ENCODE results near the gene LGALS9. TPM values are rescaled to one million over a fixed set of nuclear protein-coding genes. Genes with fewer than 3 reads are reported as not detected.
"Not testable (repeated sequence)": the region's sequence is repeated elsewhere in the genome, so short reads cannot be mapped to it uniquely, and the experiment has no call there.

LGALS9 gene
- total RNA-seq, 1 donor from 2014 or later = 1.9 TPM

DNA sequence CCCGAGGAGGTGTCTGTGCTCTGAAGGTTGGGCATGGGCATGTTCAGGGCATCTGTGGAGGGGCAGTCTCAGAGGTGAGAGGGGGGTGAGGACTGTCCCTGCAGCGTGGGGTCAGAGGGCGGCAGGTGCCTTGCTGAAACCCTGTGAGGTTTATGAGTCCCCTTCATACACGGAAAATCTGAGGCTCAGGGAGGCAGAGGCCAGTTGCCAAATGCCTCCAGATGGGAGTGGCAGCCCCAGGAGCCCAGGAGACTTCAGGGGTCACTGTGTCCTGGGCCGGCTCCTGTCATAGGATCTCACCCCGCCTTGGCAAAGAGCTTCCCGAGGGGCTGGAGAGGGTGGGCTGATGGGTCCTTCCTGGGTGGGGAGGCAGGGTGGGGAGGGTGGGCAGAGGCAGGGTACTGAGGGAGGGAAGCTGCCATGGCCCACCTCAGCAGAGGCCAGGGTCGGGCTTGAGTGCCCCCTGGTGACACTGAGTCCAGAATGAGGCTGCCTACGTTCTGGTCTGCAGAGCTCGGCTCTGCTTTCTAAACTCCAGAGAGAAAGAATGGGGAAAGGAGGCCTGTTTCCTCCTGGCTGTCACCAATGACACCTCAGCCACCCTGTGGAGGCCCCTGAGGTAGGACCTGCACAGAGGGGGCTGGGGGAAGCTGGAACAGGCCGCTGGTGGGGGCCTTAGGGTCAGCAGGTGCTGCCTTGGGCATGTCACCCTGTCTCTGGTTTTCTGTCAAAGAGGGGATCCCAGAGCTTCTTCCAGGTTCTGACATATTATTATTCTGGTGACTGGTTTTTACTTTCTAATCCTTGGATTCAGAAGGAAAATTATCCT, 1.1 kb downstream of the LGALS9 start:
- DNase-seq = no peak

DNA sequence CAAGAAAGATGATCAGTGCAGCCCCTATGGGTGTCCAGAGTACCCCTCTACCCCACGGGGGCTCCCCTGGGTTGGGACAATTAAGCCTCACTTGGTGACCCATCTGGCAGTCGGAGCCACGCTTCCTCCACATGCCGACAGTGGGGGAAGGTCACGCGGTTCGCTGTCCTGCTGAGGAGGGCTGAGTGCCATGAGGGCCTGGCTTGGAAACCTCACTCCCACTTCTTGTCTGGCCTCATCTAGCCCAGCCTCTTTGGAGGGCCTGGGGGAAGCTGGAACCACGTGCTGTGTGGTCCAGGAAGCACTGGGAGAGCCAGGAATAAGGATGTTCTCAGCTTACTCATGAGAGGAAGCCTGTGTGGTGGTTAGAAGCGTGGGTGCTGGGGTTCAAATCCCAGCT, 1.8 kb downstream of the LGALS9 start:
- DNase-seq = not testable (repeated sequence)

DNA sequence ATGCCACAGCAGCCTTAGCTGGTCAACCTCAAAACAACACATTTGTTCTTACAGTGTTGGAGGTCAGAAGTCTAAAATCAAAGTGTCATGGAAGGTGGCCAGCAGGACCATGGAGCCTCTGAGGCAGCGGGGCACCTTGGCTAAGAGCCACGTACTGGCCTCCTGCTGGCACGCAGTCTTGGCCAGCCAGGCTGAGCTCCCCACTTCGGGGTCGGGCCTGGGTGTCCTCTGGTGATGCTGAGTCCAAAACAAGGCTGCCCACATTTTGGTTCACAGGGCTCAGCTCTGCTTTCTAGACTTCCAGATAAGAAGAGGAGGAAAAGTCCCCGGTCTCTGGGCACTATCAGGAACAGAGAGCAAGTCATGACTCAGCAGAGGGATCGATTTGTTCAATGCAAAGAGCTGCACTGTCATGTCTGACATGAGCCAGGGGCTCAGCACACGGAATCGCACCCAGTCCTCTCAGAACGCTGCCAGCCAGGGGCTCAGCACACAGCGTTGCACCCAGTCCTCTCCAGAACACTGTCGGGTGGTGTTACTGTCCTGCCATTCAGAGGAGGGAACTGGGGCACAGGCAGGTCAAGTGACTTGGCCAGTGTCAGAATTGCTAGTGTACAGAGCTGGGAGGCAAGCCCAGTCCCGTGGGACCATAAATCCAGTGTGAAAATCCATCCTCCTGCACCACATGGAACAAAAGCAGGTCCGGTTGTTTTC, 2.5 kb downstream of the LGALS9 start:
- DNase-seq = no peak

DNA sequence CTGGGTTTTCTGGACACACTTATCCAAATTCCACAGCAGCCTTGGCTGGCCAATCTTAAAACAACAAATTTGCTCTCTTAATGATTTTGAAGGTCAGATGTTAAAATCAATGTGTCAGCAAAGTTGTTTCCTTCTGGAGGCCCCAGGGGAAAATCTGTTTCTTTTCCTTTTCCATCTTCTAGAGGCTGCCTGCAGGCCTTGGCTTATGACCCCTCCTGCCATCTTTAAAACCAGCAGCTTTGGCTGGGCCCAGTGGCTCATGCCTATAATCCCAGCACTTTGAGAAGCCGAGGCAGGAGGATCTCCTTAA, 3.0 kb downstream of the LGALS9 start:
- no peak for DNase-seq

DNA sequence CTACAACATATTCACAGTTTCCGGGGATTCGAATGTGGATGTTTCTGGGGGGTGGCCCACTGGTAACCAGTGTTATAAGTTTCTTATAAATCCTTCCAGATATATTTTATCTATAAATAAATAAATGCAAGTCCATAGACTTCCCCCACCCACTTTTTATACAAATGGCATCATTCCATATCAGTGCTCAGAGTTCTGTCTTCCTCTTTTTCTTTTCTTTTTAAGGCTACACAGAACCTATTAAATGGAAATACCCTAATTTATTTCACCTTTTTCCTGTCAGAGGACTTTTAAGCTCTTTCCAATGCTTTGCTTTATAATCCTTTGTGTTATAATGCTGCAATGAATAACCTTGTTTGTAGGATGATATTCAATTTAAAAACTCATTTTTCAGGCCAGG, 3.8 kb downstream of the LGALS9 start:
- DNase-seq = no peak

DNA sequence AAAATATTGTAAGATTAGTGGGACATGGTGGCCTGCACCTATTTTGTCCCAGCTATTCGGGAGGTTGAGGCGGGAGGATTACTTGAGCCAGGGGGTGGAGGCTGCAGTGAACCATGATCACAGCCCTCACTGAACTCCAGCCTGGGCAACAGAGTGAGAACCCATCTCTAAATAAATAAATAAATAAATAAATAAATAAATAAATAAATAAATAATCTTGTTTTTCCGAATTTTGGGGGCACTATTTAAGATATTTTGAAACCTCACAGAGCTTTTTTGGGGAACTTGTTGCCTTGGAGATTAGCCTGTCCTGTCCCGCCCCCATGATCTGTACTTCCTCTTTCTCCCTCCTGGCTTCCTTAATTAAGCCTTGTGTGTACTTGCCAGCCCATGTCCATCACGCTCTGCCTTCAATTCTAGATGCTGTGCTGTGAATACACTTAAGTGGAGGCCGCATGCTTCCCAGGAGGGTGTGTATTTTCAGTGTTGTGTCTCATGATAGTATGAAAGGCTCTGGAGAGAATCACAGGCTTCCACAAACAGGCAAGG, 4.4 kb downstream of the LGALS9 start:
- DNase-seq = no peak

DNA sequence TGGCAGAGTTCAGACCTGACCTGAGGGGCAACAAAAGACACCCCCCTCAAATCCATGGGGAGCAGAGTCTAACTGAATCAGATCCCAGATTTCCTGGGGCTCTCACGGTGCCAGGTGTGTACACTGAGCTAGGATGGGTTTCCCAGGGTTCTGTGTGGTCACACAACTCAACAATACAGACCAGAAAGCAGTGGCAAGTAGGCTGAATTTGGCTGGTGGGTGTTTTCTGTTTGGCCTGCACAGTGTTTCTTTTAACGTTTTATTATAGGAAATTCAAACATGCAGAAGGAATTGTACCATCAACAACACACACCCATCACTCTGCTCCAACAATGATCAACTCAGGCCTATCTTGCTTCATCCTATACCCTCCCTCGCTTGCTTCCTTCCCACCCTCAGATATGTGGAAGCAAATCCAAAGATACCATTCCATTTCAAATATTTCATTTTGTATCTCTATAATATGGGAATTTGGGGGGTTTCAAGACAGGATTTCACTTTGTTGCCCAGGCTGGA, 5.1 kb downstream of the LGALS9 start:
- DNase-seq = not testable (repeated sequence)

DNA sequence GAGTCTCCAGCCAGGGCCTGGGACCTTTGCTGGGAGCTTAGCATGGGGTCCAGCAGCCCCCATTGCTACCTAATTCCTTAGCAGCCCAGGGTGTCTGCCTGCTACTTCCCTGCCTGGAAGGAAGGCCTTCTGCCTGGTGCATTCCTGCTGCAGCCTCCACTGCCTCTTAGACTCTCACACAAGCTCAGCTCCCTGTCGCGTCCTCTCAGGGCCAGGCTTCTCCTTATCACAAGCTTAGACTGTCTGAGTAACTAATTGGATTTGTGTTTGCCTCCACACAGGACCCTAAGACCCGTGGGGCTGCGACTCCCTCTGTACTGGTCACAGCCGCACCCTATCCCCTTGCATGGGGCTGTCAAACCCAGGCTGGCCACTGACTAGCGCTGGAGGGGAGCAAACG, 6.8 kb downstream of the LGALS9 start:
- DNase-seq = not testable (repeated sequence)

DNA sequence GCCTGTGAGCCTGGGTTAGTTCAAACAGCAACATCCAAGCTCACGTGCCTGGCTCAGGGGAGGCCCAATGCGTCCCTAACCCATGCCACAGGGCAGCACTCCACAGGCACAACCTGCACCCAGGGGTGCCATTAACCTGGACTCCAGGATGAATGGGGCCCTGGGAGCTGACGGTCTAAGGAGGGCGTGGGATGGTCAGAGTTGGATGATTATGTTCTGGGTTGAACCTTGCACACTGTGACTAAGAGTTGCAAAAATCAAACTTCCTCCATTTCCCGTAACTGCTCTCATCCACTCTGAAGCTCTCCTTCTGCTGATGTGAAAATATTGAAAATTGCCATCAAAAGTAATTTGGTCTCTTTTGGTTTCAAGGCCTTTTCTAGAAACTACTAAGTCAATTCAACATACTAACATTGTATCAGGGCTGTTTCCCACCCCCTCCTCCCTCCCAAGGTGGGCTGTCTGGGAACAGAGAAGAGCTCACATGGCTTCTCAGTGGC, 7.5 kb downstream of the LGALS9 start:
- DNase-seq = not testable (repeated sequence)

DNA sequence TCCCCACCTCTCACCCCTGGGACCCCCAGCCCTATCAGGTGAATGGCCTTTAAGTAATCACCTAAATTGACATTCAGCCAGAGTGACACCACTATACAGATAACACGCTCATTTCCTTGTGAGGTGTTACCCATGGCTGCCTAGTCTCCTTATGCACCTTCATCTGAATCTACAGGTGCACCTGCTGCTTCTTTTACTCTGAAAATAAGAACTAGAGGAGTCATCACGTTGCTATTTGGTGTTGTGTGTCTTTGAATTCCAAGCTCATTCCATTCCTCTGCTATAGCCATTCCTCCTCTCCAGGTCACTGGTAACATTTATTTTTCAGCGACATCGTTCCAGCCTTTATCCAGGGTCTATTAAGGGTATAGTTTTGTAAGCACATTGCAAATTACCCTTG, 9.8 kb downstream of the LGALS9 start:
- DNase-seq = no peak

DNA sequence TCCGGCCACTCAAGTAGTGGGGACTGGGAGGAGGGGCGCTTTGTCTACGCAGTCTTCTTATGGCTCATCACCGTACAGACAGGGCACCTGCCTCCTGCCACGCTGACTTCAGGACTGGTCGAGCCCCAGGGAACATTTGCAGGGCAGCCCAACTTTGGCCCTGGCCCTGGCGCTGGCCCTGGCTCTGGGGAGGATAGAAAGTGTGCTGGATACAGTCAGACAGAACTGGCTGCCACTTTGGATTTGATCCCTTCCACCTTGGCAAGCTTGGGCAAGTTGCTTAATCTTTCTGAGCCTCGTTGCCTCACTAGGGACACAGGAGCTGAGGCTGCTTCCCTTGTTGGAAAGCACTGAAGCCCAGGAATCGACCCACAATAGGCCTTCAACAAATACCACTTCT, 13.6 kb downstream of the LGALS9 start:
- DNase-seq = no peak

DNA sequence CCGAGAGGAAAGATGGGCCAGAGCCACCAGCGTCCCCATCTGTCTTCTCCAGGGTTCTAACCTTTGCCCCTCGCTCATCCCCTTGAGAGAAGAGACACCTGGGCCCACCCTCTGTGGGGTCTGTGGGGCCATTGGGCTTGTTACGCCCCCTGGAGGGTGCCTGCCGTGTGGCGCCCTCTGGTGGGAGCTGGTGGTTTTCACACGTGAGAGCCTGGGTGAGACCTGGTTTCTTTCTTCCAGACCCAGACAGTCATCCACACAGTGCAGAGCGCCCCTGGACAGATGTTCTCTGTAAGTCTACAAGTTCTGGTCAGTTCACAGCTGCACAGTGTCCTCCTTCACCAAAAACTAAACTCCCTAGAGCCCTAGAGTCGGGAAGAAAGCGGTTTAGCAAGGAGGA, 14.6 kb downstream of the LGALS9 start:
- DNase-seq = not testable (repeated sequence)

DNA sequence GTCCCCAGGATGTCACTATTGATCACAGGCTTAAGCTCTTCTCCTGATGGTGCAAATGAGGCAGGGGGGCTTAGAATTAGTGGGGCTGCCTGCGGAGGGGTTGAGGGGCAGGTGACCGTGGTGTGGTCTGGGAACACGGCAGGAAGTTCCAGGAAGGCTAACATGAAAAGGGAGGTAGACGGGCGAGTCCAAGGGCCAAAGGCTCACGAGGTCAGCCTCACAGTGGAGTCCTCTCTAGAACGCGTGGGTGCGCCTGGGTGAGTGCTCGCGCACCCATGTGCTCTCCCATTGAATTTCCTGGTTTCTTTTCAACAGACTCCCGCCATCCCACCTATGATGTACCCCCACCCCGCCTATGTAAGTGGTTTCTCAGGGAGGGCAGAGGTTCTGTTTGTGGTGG, 15.2 kb downstream of the LGALS9 start:
- DNase-seq = no peak

DNA sequence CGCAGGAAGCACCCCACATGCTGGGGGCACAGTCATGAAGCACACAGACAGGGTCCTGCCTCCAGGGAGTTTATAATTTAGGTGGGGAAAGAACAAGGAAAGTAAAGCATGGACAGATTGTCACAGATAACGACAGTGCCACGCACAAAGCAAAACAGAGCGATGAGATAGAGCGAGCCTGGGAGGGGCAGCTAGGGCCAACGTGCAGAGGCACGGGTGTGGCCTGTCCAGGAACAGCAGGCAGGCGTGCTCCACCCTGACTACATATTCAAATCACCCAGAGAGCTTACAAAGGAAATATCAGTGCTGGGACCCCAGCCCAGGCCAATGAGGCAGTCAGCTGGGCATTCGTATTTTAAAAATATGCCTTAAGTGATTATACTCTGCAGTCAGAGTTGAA, 16.8 kb downstream of the LGALS9 start:
- DNase-seq = no peak

DNA sequence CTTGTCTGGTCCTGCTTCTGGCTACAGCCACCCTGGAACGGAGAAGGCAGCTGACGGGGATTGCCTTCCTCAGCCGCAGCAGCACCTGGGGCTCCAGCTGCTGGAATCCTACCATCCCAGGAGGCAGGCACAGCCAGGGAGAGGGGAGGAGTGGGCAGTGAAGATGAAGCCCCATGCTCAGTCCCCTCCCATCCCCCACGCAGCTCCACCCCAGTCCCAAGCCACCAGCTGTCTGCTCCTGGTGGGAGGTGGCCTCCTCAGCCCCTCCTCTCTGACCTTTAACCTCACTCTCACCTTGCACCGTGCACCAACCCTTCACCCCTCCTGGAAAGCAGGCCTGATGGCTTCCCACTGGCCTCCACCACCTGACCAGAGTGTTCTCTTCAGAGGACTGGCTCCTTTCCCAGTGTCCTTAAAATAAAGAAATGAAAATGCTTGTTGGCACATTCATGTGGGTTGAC, 18.2 kb downstream of the LGALS9 start:
- DNase-seq = not testable (repeated sequence)

DNA sequence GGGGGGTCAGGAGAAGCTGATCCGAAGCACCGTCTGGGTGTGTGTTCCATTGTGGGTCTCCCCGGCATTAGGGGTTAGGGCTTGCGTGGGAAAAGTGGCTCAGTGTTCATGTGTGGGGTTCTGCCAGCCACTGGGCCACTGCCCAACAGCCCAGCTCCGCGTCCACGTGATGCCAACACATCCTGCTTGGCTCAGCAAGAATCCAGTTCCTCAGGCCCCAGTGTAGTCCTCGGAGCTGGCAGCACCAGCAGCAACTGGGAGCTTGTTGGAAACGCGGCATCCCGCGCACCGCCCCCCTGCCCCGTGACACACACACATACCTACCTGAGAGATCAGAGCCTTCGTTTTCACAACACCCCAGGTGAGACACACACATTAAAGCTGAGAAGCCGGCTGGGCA, 18.9 kb downstream of the LGALS9 start:
- no peak for DNase-seq

DNA sequence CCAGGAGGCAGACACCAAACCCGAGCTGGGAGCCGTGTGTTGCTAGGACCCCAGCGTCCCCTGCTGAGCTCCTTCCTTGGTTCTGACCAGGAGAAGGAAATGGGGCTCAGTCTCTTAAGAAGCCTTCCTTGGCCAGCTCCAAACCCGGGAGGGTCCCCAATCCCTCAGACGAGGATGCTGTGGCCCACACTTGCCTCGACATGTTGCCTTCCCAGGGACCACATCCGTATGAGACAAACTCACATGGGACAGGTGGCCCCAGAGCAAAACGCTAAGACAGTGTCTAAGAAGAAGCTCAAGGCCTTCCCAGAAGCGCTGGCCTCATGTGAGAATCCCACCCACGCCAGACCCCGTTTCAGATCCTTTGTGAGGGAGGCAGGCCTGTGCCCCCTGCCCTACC, 19.8 kb downstream of the LGALS9 start:
- DNase-seq = no peak

DNA sequence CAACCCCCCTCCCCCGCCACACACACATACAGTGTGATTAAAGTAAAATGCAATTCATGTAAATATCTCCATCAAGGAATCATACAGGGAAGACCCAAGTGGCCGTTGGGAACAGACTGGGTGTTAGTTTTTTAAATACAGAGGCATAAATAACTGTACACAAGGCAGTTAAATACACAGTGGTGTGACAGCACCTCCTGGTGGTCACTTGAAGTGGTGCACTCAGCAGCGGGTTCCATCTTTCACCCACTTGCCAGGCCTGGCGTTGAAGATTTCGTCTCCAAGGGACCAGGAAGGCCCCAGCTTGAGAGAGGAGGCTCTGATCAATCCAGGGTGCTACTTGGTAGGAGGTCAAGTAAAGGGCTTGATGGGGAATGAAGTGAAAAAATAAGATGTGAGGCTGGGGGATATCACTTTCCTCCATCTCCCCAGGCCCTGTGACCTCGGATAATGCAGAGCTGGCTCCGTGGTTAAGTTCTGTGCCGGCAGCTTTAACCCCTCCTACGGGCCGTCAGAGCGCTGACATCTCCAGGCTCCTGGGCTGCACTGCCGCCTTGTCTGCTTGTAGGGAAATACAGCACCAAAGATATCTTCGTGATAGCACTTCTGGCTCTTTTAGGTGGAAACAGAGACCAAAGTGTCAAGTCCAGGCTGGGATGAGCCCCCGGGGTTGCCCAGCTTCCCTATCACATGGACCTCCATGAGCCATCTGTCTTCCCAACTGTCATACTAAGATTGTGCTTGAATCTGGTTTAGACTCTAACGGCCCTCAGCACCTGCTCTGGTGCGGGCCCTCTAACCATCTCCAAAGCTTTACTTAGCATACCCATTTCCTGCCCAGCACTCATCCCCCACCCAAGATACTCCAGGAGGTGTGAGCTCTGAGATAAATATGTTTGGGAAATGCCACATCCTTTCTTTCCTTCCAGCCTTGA, 20.7 kb downstream of the LGALS9 start:
- DNase-seq = no peak

DNA sequence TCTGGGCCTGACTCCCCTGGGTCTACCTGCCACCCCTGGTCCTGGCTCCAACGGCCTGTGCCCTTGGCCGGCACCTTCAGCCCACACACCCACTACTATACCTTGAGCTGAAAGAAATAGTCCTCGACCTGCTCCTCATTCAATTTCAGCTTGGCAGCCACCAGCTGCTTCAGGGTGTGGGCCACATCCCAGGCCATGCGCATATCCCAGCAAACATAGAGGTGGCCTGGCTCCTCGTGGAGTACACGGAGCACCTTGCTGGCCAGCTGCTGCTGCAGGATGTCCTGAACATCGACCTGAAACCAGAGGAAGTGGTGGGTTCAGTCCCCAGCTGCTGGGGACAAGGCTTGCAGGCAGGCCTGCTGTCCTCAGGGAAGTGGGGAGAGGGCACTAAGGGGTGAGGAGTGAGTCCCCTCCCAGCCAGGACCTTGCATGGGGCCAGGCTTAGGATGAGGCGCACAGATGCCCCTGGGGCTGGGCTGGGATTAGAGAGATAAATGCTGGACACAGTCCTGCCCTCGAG, 22.5 kb downstream of the LGALS9 start:
- not testable (repeated sequence) for DNase-seq

DNA sequence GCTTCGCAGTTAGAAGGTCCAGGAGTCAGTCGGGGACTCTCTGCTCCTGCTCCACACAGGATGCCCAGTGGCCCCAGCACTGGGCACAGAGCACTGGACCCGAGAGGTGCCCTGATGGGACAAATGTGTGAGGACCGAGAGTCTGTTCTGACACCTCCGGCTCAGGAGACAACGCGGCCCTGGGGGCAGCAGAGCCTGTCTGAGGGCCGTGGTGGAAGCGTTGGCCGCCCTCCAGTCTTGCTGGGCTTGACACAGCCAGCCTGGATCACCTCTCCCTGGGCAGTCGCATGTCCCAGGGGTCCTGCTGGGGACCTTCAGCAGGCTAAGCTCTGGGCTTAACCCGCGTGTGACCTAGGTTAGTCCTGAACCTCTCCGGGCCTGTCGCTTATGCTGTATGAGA, 23.1 kb downstream of the LGALS9 start:
- no peak for DNase-seq

DNA sequence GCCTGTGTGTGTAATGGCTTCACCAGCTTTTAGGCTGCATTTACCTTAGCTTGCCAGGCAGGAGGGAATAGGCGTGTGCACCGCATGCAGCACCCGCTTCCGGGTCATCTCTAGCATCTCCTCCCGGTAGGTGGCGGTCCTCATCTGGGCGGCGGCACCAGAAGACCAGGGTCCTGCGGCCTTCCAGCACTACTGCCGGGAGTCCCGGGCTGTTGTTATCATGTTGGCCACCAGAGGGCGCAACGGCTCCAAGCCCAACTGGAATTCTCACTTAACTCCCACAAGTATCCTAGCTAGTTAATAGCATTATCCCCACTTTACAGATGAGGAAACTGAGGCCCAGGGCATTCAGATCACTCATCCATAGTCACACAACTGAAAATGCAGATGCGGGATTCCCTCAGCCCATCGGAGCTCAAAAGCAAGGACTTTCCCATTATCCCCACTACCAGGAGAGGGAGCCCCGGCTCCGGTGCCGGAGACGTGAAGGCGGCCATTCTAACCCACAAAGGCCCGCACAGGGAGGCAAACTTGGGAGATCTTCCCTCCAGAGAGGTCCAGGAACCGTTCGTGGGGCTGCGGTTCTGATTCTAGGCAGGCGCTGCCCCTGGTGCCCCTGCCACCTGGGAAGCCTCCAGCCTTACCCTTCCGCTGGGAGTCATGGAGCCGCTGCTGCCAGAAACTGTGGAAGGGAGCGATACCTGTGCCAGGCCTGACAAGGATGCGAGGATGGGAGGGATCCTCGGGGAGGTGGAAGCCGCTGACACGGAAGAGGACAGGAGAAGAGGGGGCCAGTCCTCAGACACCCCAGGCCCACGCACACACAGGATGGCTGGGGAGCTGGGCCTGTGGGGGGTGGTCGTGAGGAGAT, 23.9 kb downstream of the LGALS9 start:
- DNase-seq = peak; percentile 21

Data from occipital lobe (tissue), 2 donors.